ENCODE measurements around the gene ZNF865.

Gene ZNF865

DNA sequence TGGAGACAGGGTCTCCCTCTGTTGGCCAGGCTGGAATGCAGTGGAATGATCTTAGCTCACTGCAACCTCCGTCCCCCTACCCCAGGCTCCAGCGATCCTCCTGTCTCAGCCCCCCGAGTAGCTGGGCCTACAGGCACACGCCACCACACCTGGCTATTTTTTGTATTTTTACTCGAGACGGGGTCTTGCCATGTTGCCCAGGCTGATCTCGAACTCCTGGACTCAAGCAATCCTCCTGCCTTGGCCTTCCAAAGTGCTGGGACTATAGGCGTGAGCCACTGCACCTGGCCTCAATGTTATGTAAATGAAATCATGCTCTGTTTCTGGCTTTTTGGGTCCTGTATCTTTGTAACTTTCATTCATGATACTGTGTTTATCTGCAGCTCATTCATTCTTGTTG lies 16.7 kb upstream of the ZNF865 start:
- ATAC-seq: no peak

DNA sequence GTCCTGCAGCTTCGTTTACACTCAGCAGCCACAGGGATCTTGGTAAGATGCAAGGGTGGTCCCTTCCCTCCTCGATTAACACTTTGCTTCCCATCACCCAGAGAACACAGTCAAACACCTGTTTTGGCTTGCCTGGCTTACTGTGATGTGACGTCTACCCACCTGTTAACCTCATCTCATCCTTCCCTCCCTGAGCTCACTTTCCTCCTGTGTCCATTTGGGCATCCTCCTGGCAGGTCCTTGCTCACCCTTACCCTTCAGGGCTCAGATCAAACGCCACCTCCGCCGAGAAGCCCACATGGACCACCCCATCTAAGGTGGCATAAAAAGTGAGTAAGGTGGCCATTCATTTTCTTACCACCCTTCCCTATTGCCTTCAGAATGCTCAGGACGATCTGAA lies 15.3 kb upstream of the ZNF865 start:
- no peak for ATAC-seq

DNA sequence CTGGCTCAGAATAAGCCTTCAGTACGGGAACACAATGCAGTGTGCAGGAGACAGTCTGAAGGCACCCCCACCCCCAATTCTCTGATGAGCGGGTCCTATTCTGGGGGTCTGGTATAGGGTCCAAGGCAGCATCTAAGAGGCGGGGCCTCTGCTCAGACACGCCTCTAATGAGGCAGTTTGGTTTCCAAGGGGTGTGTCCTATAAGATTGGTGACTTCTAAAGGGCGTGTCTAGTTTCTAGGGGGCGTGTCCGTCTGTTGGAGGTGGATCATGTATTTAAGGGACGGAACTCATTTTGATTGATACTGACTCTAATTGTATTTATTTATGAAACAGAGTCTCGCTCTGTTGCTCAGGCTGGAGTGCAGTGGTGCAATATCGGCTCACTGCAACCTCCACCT lies 14.8 kb upstream of the ZNF865 start:
- no peak for ATAC-seq

DNA sequence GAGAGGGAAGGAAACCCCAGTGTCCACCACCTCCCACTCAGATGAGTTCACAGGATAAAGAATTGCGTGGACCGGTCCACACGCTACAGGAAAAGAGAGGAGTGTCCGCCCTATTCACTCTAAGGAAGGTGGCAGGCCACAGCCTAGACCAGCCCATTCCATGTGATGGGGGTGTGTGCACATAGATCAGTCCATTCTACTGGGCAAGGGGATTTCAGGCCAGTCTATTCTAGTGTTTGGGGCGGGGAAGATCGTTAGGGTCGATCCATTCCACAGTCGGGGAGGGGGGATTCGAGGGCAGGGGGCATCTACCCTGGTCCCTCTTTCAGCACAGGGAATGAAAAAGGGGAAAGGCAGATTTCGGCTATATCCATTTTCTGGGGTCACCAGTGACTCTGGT lies 13.9 kb upstream of the ZNF865 start:
- ATAC-seq: no peak

DNA sequence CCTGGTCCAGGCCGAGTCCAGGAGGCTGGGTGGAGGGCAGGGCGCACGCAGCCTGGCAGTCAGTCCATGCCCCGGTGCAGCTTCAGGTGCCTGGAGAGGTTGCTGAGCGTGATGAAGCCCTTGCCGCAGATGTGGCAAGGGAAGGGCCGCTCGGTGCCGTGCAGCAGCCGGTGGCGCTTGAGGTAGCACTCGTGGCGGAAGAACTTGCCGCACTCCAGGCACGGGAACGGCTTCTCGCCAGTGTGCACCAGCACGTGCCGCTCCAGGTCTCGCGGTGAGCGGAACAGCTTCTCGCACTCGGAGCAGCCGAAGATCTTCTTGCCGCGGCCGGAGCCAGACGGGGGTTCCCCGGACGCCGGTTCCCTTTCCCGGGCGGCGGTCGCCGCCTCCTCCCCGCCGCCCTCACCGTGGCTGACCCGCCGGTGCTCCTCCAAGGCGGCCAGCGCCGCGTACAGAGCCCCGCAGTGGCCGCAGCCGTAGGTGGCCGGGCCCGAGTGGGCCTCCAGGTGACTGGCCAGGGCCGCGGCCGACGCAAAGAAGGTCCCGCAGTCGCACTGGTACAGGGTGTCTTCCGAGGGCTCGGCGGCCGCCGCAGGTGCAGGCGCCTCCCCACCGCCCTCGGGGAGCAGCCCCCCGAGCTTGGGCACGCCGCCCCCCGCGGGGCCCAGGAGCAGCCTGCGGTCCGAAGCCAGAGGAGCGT lies 12.9 kb upstream of the ZNF865 start:
- ATAC-seq: no peak

DNA sequence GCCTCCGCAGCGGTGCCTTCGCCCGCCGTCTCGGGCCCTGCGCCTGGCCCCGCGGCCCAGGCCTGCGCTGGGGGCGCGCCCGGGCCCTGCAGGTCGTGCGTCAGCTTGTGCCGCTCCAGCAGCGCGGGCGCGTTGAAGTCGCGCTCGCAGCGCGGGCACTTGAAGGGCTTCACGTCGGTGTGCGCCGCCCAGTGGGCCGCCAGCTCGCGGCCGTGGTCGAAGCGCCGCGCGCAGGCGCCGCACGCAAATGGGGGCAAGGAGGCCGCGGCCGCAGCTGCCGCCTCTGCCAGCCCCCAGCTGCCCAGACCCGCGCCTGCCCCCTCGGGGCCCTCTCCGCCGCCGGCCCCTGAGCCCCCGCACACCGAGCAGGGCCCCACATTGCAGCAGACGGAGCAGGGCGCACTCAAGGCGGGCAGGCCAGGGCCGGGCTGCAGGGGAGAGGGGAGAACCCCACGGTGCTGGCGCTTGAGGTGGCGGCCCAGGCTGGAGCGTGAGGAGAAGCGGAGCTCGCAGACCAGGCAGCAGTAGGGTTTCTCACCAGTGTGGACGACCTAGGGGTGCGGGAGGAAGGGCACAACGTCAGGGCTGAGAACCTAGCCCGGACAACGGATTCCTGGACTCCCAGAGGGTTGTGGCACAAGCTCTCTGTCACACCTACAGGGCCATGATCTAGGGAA lies 12.2 kb upstream of the ZNF865 start:
- no peak for ATAC-seq

DNA sequence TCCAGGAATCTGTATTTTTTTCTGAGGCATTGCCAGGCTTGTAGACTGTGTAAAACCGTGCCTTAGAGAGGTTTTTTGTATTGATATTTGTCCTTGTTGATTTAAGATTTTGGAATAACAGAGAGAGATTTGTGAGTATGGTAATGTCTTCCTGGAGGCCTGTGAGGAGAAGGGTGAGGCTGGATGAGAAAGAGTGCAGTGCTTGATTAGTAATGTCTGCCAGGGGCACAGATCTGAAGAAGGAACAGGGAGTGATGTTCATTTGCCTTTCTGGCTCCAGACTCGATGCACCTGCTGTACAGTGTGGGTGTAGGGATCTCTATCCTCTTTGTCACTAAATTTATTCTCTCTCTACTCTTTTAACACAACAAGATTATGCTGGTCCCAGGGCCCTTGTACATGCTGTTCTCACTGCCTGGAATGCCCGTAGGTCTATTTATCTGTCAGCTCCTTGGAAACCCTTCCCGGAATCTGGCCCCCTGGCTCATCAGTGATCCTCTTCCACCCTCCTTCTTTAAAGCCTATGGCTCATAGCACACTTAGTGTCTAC lies 10.4 kb upstream of the ZNF865 start:
- no peak for ATAC-seq

DNA sequence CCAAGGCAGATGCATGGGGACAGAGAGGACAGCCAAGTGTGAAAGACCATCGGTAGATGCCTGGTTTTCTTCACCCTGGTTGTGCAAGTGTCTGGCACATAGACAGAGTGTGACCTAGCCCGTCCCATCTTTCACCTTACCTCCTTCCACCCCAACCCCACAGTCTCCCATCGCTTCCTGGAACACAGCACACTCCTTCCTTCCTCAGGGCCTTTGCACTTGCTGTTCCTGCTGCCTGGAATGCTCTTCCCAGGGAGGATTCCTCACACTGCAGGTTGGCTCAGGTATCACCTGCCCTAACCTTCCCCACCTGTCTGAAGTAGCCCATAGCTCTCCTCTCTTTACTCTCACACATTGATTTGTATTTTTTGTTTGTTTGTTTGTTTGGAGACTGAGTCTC lies 9.1 kb upstream of the ZNF865 start:
- no peak for ATAC-seq

DNA sequence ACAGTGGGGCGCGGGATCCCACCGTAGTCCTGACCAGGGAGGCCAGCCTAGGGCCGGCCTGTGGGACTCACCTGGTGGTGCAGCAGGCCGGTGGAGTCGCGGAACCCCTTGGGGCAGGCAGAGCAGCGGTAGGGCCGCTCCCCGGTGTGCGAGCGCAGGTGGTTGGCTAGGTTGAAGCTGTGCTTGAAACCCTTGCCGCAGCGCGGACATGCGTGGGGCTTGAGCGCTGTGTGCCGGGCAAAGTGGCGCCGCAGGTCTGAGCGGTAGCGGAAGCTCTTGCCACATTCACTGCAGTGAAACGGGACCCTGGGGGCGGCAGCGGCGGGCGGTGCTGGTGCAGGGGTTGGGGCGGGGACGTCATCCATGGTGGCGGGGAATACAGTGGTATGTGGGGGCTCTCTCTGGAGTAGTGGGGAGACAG lies 7.9 kb upstream of the ZNF865 start:
- ATAC-seq: no peak

DNA sequence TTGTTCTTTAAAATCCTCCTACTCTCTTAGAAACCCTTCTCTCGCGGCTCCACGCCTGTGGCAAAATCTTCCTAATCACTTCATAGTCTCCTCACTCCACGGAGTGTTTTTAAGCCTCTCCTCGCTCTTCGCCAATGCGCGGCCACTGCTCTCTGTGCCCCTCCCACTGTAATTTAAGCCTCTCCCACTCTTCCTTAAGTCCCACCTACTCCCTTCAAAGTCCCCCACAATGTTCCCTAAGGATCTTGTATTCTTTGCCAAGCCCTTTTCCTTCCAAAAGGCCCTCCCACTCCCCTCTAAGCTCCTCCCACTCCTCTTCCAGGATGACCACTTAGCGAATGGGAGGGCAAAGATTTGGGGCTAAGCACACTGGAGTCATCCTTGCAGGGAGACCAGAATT lies 7.4 kb upstream of the ZNF865 start:
- ATAC-seq: no peak

DNA sequence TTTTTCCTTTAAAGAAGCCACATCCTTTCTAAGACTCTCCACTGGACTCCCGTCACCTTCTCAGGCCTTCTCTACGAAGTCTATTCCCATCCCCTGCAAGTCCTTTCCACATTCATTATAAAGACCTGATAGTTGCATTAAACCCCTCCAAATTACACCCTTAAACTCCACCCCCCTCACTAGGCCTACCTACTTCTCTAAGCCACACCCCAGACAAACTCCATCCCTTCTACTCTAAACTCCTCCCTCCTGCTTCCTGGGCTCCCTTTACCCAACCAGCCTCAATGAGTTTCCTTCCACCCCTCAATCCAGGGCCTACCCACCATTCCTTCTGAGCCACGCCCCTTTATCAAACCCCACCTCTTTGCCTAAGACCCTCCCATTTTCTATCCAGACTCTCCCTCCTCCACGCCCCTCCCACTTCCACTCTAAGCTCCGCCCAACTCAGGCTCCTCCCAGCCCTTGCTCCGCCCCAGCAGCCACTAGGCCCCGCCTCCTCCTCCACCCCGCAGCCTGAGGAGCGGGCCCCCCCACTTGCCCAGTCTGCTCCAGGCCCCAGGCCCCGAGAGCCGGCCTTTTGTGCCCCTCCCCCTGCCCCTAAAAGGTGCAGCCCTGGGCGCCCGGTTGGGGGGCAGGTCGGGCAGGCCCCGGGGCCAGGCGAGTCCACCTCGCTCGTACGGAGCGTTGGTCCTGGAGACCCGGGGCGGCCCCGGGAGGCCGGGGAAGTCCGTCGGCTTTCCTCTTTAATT lies 6.6 kb upstream of the ZNF865 start:
- ATAC-seq: peak; percentile 57 to 60

DNA sequence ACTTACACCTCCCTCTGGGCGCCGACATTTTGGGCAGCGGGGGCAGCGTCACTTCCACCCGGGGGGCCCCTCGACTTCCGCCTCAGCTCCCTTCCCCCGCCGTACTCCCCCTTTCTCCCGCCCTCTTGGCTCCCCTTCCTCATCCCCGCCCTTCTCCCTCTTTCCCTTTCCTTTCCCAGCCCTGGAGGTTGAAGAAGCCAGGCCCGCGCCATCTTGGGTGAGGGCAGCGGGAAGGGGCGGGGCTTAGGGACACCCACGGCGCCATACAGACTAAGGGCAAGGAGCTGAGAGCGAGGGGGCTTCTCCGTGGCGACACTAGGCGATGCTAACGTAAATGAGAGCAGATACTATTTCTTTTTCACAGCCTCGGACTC lies 6.0 kb upstream of the ZNF865 start, which contains the start of gene FIZ1:
Gene FIZ1, minus strand, starts transcription at position 50 of the 374 bp plus-strand sequence. CDS start 1,652 bp downstream, outside the sequence.
- ATAC-seq: peak; percentile 82 to 83

DNA sequence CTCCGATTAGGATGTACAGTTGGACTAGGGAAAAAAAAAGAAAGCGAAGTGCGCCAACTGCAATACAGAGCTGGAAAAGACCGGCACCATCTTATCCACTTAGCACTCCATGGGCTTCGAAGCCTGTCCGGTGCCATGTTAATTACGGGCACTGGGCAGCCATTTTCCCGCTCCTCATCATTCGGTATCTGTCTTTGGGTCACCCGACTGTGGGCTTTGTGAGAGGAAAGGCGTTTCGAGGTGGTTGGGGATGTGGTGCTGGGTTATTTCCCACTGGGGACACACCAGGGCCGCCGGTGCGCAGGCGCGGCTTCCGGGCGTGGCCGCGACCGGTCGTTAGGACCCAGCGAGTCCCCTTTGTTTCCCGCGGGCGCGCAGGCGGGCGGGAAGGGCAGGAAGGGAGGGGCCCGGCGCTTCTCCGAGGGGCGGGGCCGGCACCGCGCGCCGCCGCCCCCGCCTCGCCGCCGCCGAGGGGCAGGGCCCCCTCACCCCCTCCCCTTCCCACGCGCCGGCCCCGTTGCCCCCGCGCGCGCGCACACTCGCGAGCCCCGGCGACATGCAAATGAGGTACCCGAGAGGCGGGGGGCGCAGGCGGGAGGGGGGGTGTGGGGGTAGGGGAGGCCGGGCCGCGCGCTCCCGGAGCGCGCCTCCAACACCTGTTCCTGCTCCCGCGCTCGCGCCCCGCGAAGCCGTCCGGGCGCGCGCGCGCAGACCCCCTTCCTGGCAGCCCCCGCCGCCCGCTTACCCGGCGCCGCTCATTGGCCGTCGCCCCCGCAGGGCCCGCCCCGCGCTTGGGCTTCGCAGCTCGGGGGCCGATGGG lies 5.4 kb upstream of the ZNF865 start, which contains the start of gene ZNF524:
Gene ZNF524, plus strand, starts transcription at position 447 of the 820 bp plus-strand sequence. CDS start 1,825 bp downstream, outside the sequence.
- peak; percentile 60 to 67 for ATAC-seq

DNA sequence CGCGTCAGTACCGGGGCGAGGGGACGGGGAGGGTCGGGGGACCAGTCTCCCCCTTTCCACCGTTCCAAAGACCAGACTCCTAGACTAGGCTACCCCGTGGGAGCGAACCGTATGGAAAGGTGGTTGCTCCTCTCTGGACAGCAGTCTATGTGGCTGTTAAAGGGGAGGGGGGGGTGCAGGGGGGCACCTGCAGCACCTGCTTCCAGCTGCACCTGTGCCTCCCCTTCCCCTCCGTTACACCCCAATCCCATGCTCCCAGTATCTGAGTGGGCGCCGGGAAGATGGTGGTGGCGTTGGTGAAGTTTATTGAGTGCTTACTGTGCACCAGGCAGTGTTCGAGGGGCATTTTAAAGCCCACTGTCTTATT lies 4.8 kb upstream of the ZNF865 start:
- no peak for ATAC-seq

DNA sequence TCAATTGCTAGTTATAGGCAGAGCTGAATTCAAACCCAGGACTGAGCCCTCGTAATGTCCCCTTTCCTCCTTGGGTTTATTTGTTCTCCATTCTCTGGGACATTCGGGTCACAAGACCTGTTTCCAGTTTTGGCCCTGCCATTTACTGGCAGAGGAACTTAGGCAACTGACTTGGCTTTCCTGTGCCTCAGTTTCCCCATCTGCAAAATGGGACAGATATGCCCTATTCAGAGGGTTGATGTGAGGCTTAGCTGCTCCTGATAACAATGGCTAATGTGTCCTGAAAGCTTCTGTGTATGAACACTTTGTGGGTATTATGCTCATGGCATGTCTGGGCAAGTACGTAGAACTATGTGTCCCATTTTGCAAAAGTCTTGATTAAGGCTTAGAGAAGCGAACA lies 4.4 kb upstream of the ZNF865 start:
- ATAC-seq: no peak

DNA sequence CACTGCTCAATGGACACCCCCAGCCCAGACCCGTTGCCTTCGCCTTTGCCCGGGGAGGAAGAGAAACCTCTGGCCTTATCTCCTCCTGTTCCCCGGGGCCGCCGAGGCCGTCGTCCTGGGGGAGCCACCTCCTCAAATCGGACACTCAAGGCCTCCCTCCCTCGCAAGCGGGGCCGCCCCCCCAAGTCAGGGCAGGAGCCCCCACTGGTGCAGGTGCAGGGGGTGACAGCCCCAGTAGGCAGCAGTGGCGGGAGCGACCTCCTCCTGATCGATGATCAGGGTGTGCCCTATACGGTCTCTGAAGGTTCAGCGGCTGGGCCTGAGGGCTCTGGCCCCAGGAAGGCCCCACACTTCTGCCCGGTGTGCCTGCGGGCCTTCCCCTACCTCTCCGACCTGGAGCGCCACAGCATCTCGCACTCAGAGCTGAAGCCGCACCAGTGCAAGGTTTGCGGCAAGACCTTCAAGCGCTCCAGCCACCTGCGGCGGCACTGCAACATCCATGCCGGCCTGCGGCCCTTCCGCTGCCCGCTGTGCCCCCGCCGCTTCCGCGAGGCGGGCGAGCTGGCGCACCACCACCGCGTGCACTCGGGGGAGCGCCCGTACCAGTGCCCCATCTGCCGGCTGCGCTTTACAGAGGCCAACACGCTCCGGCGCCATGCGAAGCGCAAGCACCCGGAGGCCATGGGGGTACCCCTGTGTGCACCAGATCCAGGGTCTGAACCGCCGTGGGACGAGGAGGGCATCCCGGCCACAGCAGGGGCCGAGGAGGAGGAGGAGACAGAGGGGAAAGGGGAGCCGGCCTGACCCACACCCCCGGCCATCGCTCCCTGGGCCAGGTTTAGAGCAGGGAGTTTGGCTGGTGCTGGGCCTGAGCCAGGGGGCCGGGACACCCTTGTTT lies 3.1 kb upstream of the ZNF865 start:
- ATAC-seq: no peak

DNA sequence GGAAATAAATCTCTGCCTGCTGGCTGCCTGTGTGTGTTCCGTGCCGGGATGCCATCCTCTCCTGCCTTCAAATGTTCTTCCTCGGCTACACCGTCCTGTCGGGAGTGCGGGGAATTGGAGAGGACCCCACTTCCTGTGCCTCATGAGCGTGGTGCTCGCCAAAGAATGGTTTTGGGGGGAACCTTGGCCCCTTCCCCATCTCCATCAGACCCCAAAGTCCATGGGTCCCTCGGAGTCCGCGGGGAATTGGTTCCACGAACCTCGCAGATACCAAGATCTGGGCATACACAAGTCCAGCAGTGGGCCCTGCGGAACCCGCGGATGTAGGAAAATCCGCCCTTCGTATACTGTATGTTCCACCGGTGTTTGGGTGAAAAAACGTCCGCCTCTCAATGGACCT lies 2.3 kb upstream of the ZNF865 start:
- ATAC-seq: no peak

DNA sequence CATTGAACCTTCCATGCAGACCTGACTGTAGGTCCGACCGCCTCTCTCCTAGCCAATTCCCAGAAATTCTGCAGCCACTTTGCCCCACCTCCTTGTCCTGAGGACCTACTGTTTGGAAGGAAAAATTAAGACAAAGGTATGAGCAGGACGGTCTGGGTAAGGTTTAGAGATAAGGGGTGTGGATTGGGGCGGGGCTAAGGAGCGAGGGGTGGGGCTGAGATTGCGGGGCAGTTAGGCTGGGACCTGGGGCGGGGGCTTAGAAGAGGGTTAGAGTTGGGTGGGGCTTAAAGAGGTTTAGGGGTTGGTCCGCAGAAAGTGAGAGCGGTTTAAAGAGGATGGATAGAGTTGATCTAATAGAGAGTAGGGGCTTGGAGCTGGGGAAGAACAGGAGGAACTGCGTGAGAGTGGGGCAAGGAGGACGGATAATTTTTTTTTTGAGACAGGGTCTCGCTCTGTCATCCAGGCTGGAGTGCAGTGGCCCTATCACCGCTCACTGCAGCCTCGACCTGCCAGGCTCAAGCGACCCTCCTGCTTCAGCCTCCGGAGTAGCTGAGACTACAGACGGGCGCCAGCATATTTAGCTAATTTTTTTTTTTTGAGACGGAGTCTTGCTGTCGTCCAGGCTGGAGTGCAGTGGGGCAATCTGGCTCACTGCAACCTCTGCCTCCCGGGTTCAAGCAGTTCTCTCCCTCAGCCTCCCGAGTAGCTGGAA lies 1.7 kb upstream of the ZNF865 start:
- no peak for ATAC-seq

DNA sequence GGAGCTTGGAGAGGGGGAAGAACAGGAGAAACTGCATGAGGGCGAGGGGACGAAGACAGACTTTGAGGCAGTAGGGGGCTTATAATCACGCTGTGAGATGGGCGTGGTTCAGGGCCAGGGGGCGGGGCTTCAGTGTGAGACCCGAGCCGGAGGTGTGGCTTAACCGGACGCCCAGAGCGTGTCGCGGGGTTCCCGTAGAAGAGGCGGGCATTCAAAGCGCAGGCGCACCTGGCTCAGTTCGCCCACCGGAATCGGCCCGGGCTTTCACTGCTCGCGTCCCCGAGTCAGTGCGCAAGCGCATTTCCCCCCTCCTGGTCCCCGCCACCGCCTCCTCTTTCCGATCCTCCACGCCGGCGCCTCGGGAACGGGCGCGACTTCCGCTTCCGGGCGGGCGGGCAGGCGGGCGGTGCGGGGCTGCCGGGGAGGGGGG lies 225 bp upstream of the ZNF865 start:
- ATAC-seq: peak; percentile 76 to 83

DNA sequence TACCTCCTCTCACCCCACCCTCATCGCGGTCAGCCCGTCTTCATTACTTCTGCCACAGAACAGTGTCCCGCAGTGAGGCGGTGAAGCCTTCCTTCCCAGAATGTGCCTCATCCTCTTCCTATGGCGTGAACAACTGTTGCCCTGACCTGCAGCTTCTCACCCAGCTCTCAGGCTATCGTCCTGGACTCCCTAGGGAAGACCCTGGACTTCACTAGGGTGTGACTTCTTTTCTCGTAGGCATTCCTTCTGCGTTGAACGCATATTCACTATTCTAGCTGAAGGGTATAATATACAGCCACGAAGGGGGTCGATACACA lies 982 bp downstream of the ZNF865 start:
- no peak for ATAC-seq

DNA sequence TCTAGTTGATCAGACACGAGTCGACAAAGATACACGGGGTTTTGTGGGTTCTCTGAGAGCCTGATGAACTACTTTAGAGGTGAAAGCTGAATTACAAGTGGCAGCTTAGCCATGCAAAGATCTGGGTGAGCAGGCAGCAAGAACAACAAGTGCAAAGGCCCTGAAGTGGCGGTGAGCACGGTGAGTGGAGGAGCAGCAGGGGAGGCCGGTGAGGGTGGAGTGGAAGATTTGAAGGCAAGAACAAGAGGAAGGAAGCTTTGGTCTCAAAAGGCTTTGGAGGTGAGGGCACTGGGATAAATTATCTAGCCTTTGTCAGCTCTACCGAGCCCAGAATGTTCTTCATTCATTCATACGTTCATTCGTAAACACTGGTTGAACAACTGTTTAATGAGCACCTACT lies 1.4 kb downstream of the ZNF865 start:
- no peak for ATAC-seq

All from activated CD4-positive, CD25-positive, alpha-beta regulatory T cell treated with anti-CD3 and anti-CD28 coated beads, Interleukin-2, amount 50 U/mL, for 24 hours (primary cell).